CD4-positive, alpha-beta T cell treated with Interferon gamma for 1 hour (primary cell): ENCODE measurements around the gene MELTF.

Experiments
- DNase-seq: peaks from one replicate; pipeline ENCODE4 v3.0.0-alpha.2; 2020

The MELTF gene

GRCh38 chr3:196991581-196992460 is 37.8 kb downstream of the MELTF start:
- no peak for DNase-seq

GRCh38 chr3:196990601-196991007 is 39.0 kb downstream of the MELTF start:
- DNase-seq = no peak

GRCh38 chr3:196989721-196990262 is 39.8 kb downstream of the MELTF start:
- DNase-seq = no peak

GRCh38 chr3:196988241-196989029 is 41.2 kb downstream of the MELTF start:
- no peak for DNase-seq

- DNase-seq = no peak
Observed at GRCh38 chr3:196987022-196987421, 42.6 kb downstream of the MELTF start.

GRCh38 chr3:196985954-196986885 is 43.4 kb downstream of the MELTF start:
- DNase-seq = no peak

GRCh38 chr3:196985298-196985697 is 44.3 kb downstream of the MELTF start:
- DNase-seq = no peak

GRCh38 chr3:196983186-196983585 is 46.4 kb downstream of the MELTF start:
- no peak for DNase-seq

- DNase-seq = no peak
Observed at GRCh38 chr3:196981657-196982056, 48.0 kb downstream of the MELTF start.

GRCh38 chr3:196979545-196979944 is 50.1 kb downstream of the MELTF start:
- DNase-seq = no peak

- no peak for DNase-seq
Observed at GRCh38 chr3:196976941-196977340, 52.7 kb downstream of the MELTF start.

GRCh38 chr3:196975349-196975748 is 54.3 kb downstream of the MELTF start:
- no peak for DNase-seq

GRCh38 chr3:196974661-196975060 is 55.0 kb downstream of the MELTF start:
- no peak for DNase-seq

GRCh38 chr3:196971094-196971698 is 58.4 kb downstream of the MELTF start:
- no peak for DNase-seq

GRCh38 chr3:196970547-196971093 is 59.0 kb downstream of the MELTF start:
- no peak for DNase-seq

- peak; percentile 65 for DNase-seq
Observed at GRCh38 chr3:196969660-196970546, 59.7 kb downstream of the MELTF start.

GRCh38 chr3:196969134-196969659 is 60.4 kb downstream of the MELTF start:
- peak; percentile 18 for DNase-seq

GRCh38 chr3:196968233-196969133 is 61.1 kb downstream of the MELTF start, which contains the start of gene PIGZ:
Gene PIGZ (minus strand): TSS chr3:196968833. CDS start chr3:196952031, 16,802 bp downstream.
- peak; percentile 4 for DNase-seq
